Keratinocyte (primary cell): ENCODE measurements around the gene MAX. TPM values are rescaled to one million over a fixed set of nuclear protein-coding genes. Genes with fewer than 3 reads are reported as not detected.

ENCODE experiments used
- DNase-seq: peaks from one replicate; pipeline ENCODE4 v3.0.0-alpha.2; 2011; ENCODE audit warnings: low read depth, missing footprints, low spot score
- FAIRE-seq: peaks from 2 replicates; lab custom pipeline; 2011; peaks lifted over from hg19 to GRCh38; lab: Jason Lieb, UNC
- H2AFZ ChIP-seq: 2 replicates; pipeline ENCODE4 v1.6.0; 2012; ENCODE audit warnings: low read length, control low read depth, inconsistent platforms; ENCODE audit not compliant: control insufficient read depth
- H3K27ac ChIP-seq: 2 replicates; pipeline ENCODE4 v1.5.1; 2011; ENCODE audit warnings: low read length; ENCODE audit not compliant: control insufficient read depth, insufficient read depth
- H3K27me3 ChIP-seq: 3 replicates; pipeline ENCODE4 v1.6.0; 2011; ENCODE audit warnings: low read length; ENCODE audit not compliant: control insufficient read depth, insufficient read depth; ENCODE audit errors: extremely low read depth
- H3K36me3 ChIP-seq, 2 experiments: 2 replicates in 1 of 2; 3 replicates in 1 of 2; pipeline ENCODE4 v1.5.1; 2011; ENCODE audit warnings: low read length in 2 of 2, mild to moderate bottlenecking in 1 of 2; ENCODE audit not compliant: control insufficient read depth in 2 of 2, insufficient read depth in 2 of 2; ENCODE audit errors: extremely low read depth in 1 of 2
- H3K4me1 ChIP-seq: 3 replicates; pipeline ENCODE4 v1.5.1; 2011; ENCODE audit warnings: low read length; ENCODE audit not compliant: control insufficient read depth, insufficient read depth; ENCODE audit errors: extremely low read depth
- H3K4me2 ChIP-seq: 3 replicates; pipeline ENCODE4 v1.6.0; 2011; ENCODE audit warnings: low read depth, low read length; ENCODE audit not compliant: control insufficient read depth, insufficient read depth; ENCODE audit errors: extremely low read depth
- H3K4me3 ChIP-seq, 3 experiments: fragments of 200-600 bp in 1 of 3; sonication (generic) in 1 of 3; 2 replicates in 2 of 3; 3 replicates in 1 of 3; pipeline ENCODE4 v1.5.1; 2011 to 2016; ENCODE audit warnings: low read length in 3 of 3, mild to moderate bottlenecking in 3 of 3, control low read depth in 2 of 3, inconsistent platforms in 1 of 3, low read depth in 1 of 3, mixed read lengths in 1 of 3, mixed run types in 1 of 3, moderate library complexity in 1 of 3; ENCODE audit not compliant: control insufficient read depth in 2 of 3, insufficient read depth in 2 of 3; ENCODE audit errors: extremely low read depth in 1 of 3
- H3K79me2 ChIP-seq: 2 replicates; pipeline ENCODE4 v1.6.0; 2012; ENCODE audit warnings: low read length; ENCODE audit not compliant: control insufficient read depth, insufficient read depth
- H3K9ac ChIP-seq: 3 replicates; pipeline ENCODE4 v1.6.0; 2011; ENCODE audit warnings: low read length; ENCODE audit not compliant: control insufficient read depth, insufficient read depth; ENCODE audit errors: extremely low read depth
- H3K9me1 ChIP-seq: 3 replicates; pipeline ENCODE4 v1.6.0; 2011; ENCODE audit warnings: low read length; ENCODE audit not compliant: control insufficient read depth, insufficient read depth; ENCODE audit errors: extremely low read depth
- H3K9me3 ChIP-seq: 2 replicates; pipeline ENCODE4 v1.5.1; 2012; ENCODE audit warnings: low read depth, low read length; ENCODE audit not compliant: control insufficient read depth
- H4K20me1 ChIP-seq: 3 replicates; pipeline ENCODE4 v1.6.0; 2011; ENCODE audit warnings: low read length; ENCODE audit not compliant: control insufficient read depth, insufficient read depth; ENCODE audit errors: extremely low read depth
- EZH2 ChIP-seq: IDR thresholded peaks from one replicate; pipeline ENCODE4 v1.6.1; 2012; ENCODE audit warnings: inconsistent platforms, mild to moderate bottlenecking, low read length, moderate library complexity
- dilution Hi-C: fragments of 300-500 bp; cut with MboI; formaldehyde crosslinking; loops from one replicate; pipeline ENCODE4 v1.7.0; 2020; ENCODE audit warnings: low sequenced_read_pairs; ENCODE audit not compliant: extremely low pct_ligation_motif_present
- polyA plus RNA-seq, 5 experiments: library from polyadenylated mRNA; depleted of rRNA in 3 of 5; stranded (reverse) in 3 of 5; stranded (forward) in 1 of 5; unstranded in 1 of 5; fragments of >200 nt; gene quantifications; 1 replicate in 1 of 5; 2 replicates in 3 of 5; 3 replicates in 1 of 5; pipeline versions ENCODE4 v1.2.1 to v1.2.3, GENCODE V29; 2011 to 2012; ENCODE audit warnings: missing spikeins in 2 of 5, low read depth in 1 of 5, low replicate concordance in 1 of 5
- TF ChIP-seq, protein P1 (sequence below), 3 experiments: IDR thresholded peaks in 1 of 3; conservative IDR thresholded peaks in 1 of 3; optimal IDR thresholded peaks in 1 of 3; 2 replicates in 2 of 3; 3 replicates in 1 of 3; pipeline versions ENCODE3 to v1.5.1; 2011; ENCODE audit warnings: low read length in 3 of 3, mild to moderate bottlenecking in 3 of 3, moderate library complexity in 2 of 3, control low read depth in 1 of 3, inconsistent platforms in 1 of 3; ENCODE audit not compliant: insufficient read depth in 2 of 3; ENCODE audit errors: extremely low read depth in 1 of 3

The MAX gene
- polyA plus RNA-seq, 1 donor (not counting 4 experiments of a cell fraction or from before 2014, with no cell fraction given) = 65.2 TPM

DNA sequence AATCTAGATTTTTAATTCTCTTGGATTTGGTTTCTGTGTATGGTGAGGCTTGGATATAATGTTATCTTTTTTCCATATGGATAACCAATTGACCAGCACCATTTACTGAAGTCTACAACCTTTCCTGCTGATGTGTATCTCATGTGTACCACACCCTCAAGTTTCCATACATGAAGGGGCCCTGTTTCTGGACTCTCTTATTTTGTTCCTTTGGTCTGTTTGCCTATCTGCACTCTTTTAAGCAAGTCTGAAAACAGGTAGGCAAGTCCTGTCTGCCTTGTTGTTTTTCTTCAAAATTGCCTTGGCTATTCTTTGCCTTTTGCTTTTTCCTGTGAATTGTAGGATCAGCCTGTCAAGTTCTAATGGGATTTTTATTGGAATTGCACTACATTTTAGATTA, 44.6 kb downstream of the MAX start:
- DNase-seq = no peak
- no peak overlapping the region for H2AFZ ChIP-seq
- no peaks in the 10 kb centered on the region for H4K20me1 ChIP-seq
- H3K4me1 ChIP-seq = peaks cover 7% of the 10 kb centered on the region
- peaks cover 7 to 9% of the 10 kb centered on the region in 2 experiments for H3K36me3 ChIP-seq
- H3K9me3 ChIP-seq = no peaks in the 10 kb centered on the region
- no peak overlapping the region for H3K9ac ChIP-seq
- no peak overlapping the region for H3K27ac ChIP-seq
- H3K79me2 ChIP-seq = no peaks in the 10 kb centered on the region
- no peak overlapping the region for H3K4me2 ChIP-seq
- dilution Hi-C loops = no loop called here
- no peak for TF ChIP-seq EZH2
- TF ChIP-seq, protein P1, sequence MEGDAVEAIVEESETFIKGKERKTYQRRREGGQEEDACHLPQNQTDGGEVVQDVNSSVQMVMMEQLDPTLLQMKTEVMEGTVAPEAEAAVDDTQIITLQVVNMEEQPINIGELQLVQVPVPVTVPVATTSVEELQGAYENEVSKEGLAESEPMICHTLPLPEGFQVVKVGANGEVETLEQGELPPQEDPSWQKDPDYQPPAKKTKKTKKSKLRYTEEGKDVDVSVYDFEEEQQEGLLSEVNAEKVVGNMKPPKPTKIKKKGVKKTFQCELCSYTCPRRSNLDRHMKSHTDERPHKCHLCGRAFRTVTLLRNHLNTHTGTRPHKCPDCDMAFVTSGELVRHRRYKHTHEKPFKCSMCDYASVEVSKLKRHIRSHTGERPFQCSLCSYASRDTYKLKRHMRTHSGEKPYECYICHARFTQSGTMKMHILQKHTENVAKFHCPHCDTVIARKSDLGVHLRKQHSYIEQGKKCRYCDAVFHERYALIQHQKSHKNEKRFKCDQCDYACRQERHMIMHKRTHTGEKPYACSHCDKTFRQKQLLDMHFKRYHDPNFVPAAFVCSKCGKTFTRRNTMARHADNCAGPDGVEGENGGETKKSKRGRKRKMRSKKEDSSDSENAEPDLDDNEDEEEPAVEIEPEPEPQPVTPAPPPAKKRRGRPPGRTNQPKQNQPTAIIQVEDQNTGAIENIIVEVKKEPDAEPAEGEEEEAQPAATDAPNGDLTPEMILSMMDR (optimal IDR thresholded peaks at IDR 0.05 in 1 of 3, IDR thresholded peaks at IDR 0.05 in 1 of 3, conservative IDR thresholded peaks at IDR 0.05 in 1 of 3; ENCODE audit: extremely low read depth in 1 of 3, insufficient read depth in 2 of 3, low read length in 3 of 3) = no peak
- no peak for FAIRE-seq
- H3K27me3 ChIP-seq = no peaks in the 10 kb centered on the region
- H3K9me1 ChIP-seq = peaks cover 2% of the 10 kb centered on the region
- H3K4me3 ChIP-seq = no peak overlapping the region

GRCh38 chr14:65054471-65055085, 47.7 kb downstream of the MAX start:
- DNase-seq (no peak), FAIRE-seq (no peak)
- dilution Hi-C loops = no loop called here
- H3K4me3 ChIP-seq = no peak overlapping the region
- TF ChIP-seq, protein P1 (optimal IDR thresholded peaks at IDR 0.05 in 1 of 3, IDR thresholded peaks at IDR 0.05 in 1 of 3, conservative IDR thresholded peaks at IDR 0.05 in 1 of 3; ENCODE audit: extremely low read depth in 1 of 3, insufficient read depth in 2 of 3, low read length in 3 of 3) = no peak
- TF ChIP-seq EZH2 = no peak
- no peak overlapping the region for H3K9ac ChIP-seq
- no peak overlapping the region for H2AFZ ChIP-seq
- H3K4me2 ChIP-seq = no peak overlapping the region
- H3K4me1 ChIP-seq = no peaks in the 10 kb centered on the region
- H3K36me3 ChIP-seq = peaks cover 0 to 9% of the 10 kb centered on the region in 2 experiments
- no peaks in the 10 kb centered on the region for H3K9me1 ChIP-seq
- no peaks in the 10 kb centered on the region for H3K27me3 ChIP-seq
- no peak overlapping the region for H3K27ac ChIP-seq
- no peaks in the 10 kb centered on the region for H4K20me1 ChIP-seq
- H3K9me3 ChIP-seq = no peaks in the 10 kb centered on the region
- no peaks in the 10 kb centered on the region for H3K79me2 ChIP-seq
